Left ventricle myocardium inferior (tissue), 1 donor: ENCODE data around the gene GCSAM. TPM values are rescaled to one million over a fixed set of nuclear protein-coding genes. Genes with fewer than 3 reads are reported as not detected.

Experiments used
- DNase-seq: peaks from one replicate; pipeline ENCODE4 v3.0.0-alpha.2; 2020
- H3K27ac ChIP-seq: fragments of 200-600 bp; replicated peaks from 2 replicates; pipeline ENCODE4 v1.8.0; 2021
- H3K27me3 ChIP-seq: fragments of 200-600 bp; 2 replicates; pipeline ENCODE4 v1.8.0; 2021; ENCODE audit warnings: low read depth
- H3K36me3 ChIP-seq: fragments of 200-600 bp; 2 replicates; pipeline ENCODE4 v1.8.0; 2021
- H3K4me1 ChIP-seq: fragments of 200-600 bp; 2 replicates; pipeline ENCODE4 v1.8.0; 2021
- H3K4me3 ChIP-seq: fragments of 200-600 bp; 2 replicates; pipeline ENCODE4 v1.8.0; 2021; ENCODE audit warnings: mild to moderate bottlenecking, moderate library complexity
- H3K9me3 ChIP-seq: fragments of 200-600 bp; replicated peaks from 2 replicates; pipeline ENCODE4 v1.8.0; 2021
- intact Hi-C: fragments of 100-400 bp; cut with micrococcal nuclease; formaldehyde crosslinking; loops from one replicate; pipeline ENCODE4 v1.11.0; 2022
- total RNA-seq: library from RNA; stranded (reverse); fragmentation: NEBNext Ultra II Directional; extraction: Animal tissue kit (Norgen Biotek cat#: 25700); gene quantifications from one replicate; pipeline ENCODE4 v1.2.1, GENCODE V29; 2021
- TF ChIP-seq, protein P1 (sequence below): fragments of 200-600 bp; IDR thresholded peaks from 2 replicates; pipeline ENCODE4 v1.8.0; 2021; ENCODE audit warnings: antibody characterized with exemption, mild to moderate bottlenecking, borderline replicate concordance
- donor health status: DM: no; HTN: yes; CAD: no; lungs with severe emphysema.

GCSAM gene
- total RNA-seq, 1 donor from 2014 or later: 0.25 TPM

DNA sequence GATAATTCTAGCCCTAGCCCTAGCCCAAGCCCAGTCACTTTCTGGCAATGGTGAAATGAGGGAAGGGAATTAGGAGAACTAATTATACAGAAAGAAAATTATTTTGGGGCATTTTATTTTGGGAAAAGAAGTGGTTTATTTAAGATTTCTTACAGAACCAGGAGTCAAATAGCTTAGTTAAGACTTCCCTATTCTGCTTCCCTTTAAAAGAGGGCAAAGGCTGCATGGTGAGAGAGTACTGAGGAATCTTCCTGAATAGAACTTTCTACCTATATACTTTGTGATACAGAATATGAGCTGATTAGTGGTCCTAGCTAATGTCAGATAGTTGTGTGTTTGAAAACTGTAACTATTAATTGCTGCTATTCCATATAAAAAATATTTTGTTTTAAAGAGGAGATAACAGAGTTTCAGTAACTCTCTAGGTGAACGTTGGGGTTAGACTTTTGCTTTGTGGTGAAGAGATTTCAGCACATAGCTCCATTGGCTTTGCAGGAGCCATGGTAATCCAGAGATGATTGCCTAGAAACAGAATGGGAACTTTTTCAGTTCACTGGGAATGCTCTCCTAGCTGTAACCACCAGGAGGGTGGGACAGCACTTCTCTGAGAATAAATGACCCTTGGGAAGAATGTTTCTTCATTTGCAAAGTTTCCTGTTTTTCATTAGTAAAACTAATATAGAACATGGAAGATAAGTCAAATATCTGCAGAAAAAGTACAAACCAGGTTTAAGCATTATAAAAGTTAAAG lies 5.3 kb upstream of the GCSAM start:
- H3K36me3 ChIP-seq: no peaks in the 10 kb centered on the region
- TF ChIP-seq, protein P1, sequence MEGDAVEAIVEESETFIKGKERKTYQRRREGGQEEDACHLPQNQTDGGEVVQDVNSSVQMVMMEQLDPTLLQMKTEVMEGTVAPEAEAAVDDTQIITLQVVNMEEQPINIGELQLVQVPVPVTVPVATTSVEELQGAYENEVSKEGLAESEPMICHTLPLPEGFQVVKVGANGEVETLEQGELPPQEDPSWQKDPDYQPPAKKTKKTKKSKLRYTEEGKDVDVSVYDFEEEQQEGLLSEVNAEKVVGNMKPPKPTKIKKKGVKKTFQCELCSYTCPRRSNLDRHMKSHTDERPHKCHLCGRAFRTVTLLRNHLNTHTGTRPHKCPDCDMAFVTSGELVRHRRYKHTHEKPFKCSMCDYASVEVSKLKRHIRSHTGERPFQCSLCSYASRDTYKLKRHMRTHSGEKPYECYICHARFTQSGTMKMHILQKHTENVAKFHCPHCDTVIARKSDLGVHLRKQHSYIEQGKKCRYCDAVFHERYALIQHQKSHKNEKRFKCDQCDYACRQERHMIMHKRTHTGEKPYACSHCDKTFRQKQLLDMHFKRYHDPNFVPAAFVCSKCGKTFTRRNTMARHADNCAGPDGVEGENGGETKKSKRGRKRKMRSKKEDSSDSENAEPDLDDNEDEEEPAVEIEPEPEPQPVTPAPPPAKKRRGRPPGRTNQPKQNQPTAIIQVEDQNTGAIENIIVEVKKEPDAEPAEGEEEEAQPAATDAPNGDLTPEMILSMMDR: no peak
- no peak overlapping the region for H3K4me3 ChIP-seq
- intact Hi-C loops: no loop called here
- H3K27me3 ChIP-seq: no peaks in the 10 kb centered on the region
- peaks cover 6% of the 10 kb centered on the region for H3K9me3 ChIP-seq
- no peak for DNase-seq
- H3K4me1 ChIP-seq: peaks cover 3% of the 10 kb centered on the region
- no peak overlapping the region for H3K27ac ChIP-seq

DNA sequence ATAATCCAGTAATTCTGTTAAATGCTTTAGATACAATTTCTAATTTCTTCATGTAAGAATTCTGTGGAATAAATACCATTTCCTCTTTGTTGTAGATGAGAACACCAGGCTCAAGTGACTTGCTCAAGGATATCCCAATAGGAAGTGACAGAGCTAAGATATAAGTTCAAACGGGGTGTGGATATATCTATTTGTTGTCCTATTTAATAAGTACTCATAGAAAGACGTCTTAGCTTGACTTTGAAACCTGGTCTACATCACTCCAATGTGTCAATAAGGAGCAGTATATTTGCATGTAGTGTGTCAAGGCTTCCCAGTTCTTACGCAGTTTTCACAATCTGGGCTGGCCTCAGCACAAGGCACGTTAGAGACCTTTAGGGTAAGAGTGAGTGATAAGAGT lies 4.7 kb upstream of the GCSAM start:
- Histone ChIP-seq H3K27ac (no peak overlapping the region), H3K36me3 (no peaks in the 10 kb centered on the region), H3K27me3 (no peaks in the 10 kb centered on the region), H3K4me3 (no peak overlapping the region), H3K4me1 (peaks cover 3% of the 10 kb centered on the region), H3K9me3 (peaks cover under 1% of the 10 kb centered on the region)
- TF ChIP-seq, protein P1: no peak
- no peak for DNase-seq
- intact Hi-C loops: no loop called here

DNA sequence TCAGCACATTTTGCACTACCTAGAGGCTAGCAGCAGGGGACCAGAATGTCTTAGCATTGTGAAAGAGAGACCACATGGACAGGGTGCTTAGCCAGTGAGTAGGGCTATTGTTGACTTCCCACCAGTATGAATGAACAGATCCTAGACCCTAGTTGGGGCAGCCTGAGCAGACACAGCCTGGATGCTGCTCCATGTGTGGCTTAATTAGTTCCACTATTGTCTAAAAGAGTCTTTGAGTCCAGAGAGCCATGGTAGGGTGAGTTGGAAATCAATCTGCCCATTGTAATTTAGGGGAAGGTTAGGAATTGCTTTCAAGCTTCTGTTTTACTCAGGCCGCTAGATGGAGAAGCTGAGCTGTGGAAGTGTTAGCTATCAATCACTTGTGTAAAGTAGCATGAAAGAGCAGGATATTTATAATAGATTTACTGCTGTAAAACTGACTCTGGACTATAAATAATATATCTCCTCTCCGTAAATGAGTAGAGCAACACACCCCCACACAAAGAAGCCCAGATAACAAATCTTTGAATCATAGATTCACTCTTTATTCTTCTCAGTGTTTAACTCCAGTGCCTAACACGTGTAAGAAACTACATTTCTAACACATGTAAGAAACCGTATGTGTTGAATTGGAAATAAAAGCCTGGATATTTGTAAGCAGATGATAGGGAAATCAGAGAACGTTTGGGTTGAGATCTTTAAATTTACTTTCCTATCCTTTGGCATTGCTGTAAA lies 4.1 kb upstream of the GCSAM start:
- Histone ChIP-seq H3K27ac (no peak overlapping the region), H3K4me3 (no peak overlapping the region), H3K4me1 (peaks cover 3% of the 10 kb centered on the region), H3K9me3 (no peaks in the 10 kb centered on the region), H3K36me3 (no peaks in the 10 kb centered on the region), H3K27me3 (no peaks in the 10 kb centered on the region)
- intact Hi-C loops: no loop called here
- no peak for DNase-seq
- TF ChIP-seq, protein P1: peak; percentile 64

DNA sequence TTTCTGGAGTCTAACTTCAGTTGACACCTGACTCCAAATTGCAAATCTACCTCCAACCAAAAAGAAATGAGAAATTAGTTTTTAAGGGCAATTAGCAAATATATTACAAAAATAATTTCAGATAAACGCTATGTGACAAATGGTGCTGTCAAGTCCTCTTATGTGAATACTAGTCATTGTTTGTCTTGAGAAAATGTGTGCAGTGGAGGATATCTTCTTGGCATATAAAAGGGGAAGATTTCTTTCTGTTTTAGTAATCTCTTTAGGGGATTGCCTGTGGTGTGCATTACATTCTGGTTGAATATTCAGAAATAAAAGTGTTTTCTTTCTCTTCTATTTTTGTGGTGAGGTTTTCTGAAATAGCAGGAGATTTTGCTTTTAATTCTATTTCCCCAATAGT lies 3.0 kb upstream of the GCSAM start:
- peaks cover 3% of the 10 kb centered on the region for H3K4me1 ChIP-seq
- intact Hi-C loops: no loop called here

DNA sequence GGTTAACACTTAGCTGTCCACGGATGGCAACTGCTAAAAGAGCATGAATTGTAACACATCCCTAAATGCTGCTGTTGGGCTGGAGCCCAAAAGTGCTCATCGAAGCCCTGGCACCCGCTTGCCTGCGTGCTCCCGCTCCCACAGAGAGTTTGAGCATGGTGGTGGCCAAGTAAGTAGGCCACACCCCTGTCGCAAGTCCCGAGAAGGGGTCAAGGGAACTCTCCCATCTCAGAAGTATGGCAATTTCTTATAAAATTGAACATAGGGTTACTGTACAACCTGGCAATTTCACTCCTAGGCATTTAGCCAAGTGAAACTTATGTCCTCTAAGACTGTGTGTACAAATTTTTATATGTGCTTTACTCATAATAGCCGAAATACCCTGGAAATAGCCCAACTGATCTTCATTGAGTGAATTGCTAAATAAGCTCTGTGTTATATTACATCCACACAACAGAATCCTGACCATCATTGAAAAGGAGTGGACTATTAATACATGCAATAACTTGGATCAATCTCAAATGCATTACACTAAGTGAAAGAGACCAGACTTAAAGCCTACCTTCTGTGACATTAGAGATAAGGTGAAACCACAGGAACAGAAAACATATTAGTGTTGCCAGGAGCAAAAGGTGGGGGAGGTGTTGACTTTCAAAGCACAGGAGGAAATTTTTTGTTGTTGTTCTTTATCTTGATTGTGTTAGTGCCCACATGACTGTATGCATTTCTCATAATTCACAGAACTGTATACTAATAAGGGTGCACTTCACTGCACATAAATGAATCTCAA lies 1.5 kb upstream of the GCSAM start:
- TF ChIP-seq, protein P1: no peak
- Histone ChIP-seq H3K4me1 (peaks cover 3% of the 10 kb centered on the region), H3K27ac (no peak overlapping the region), H3K4me3 (no peak overlapping the region), H3K27me3 (no peaks in the 10 kb centered on the region), H3K9me3 (no peaks in the 10 kb centered on the region), H3K36me3 (no peaks in the 10 kb centered on the region)
- intact Hi-C loops: no loop called here
- no peak for DNase-seq

More for the DNA sequence above, 3.0 kb upstream of the GCSAM start:
- Histone ChIP-seq H3K27ac (no peak overlapping the region), H3K27me3 (no peaks in the 10 kb centered on the region), H3K4me3 (no peak overlapping the region), H3K9me3 (no peaks in the 10 kb centered on the region), H3K36me3 (no peaks in the 10 kb centered on the region)
- DNase-seq: no peak
- TF ChIP-seq, protein P1: no peak
